GM19328 (cell line): ENCODE results near the gene ESF1.
A peak's percentile ranks its signal among the peaks of the same experiment; 100 is the strongest.
"Not testable (repeated sequence)": the region's sequence is repeated elsewhere in the genome, so short reads cannot be mapped to it uniquely, and the experiment has no call there.

Experiments
- ATAC-seq: cut with Tn5 transposase; IDR thresholded peaks from one replicate; pipeline ENCODE4 v1.9.1; 2021; ENCODE audit warnings: mild to moderate bottlenecking, moderate library complexity; ENCODE audit not compliant: unreplicated experiment

The ESF1 gene

DNA sequence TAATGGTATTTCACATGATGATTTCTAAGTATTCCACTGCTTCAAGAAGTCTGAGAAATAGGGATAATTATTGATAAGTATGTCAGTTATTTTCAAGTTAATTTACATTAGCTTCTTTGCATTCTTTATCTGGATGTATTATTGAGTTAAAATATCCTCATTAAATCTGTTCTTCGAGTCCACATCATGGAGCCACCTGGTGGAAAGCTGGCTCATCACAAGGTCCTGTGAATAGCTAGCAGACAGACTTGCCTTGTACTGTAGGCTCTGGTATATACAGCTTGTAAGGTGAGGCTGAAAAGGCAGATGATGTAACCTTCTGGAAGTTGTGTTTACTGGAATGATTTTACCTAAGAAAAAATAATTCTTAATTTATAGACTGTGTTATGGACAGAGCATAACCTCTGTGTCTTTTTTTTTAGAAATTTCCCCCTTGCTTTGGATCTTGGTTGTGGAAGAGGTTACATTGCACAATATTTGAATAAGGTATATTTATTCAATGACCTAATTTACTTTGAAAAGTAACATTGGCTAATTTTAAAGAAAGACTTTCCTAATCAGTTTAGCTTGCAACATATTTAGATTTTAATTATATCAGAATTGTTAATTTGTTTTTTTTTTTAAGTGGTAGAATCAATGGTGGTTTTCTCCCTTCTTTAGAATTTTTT lies 3.6 kb upstream of the ESF1 start:
- ATAC-seq = peak; percentile 29

- ATAC-seq = no peak
Measured at GRCh38 chr20:13786143-13786828, 1.6 kb upstream of the ESF1 start.

DNA sequence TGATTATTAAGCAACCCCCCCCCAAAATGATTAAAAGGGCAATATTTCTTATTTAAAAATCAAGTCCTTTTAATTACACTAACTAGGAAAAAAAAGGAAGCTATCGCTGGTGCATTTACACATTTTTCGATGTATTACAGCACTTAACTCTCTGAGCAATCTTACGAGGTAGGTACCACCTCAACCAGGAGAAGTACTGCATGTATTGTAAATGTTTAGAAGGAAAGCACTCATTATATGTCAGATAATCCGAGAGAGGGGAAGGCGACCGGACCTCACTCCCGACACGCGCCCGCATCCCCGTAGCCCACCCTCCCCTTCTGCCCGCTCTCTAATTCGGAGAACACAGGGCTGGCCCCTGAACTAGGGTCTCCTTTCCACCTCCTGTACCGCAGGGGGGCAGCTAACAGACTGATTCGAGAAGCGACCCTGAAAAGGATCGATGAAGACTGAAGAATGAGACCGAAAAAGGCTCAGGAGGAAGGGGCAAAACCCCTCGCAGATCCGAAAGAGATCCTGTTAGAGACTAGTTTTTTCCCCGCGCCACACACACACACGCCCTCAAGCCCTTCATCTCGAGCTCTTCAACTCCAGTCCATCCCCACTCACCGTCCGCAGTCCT lies 337 bp downstream of the ESF1 start:
- peak; percentile 3 for ATAC-seq

DNA sequence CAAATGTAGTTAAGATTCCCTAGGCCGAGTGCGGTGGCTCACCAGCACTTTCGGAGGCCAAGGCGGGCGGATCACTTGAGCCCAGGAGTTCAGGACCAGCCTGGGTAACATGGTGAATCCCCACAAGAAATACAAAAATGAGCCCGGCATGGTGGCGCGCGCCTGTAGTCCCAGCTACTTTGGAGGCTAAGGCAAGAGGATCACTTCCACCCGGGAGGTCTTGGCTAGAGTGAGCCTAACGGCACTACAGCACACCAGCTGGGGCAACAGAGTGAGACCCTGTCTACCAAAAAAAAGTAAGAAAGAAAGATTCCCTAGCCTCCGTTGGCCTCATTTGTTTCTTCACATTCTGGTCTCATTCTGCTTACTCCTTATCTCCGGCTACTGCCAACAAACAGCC lies 1.2 kb downstream of the ESF1 start:
- ATAC-seq = no peak

GRCh38 chr20:13778827-13779226 lies 5.9 kb downstream of the ESF1 start:
- ATAC-seq = peak; percentile 74

GRCh38 chr20:13777171-13777601 lies 7.5 kb downstream of the ESF1 start:
- ATAC-seq = no peak

DNA sequence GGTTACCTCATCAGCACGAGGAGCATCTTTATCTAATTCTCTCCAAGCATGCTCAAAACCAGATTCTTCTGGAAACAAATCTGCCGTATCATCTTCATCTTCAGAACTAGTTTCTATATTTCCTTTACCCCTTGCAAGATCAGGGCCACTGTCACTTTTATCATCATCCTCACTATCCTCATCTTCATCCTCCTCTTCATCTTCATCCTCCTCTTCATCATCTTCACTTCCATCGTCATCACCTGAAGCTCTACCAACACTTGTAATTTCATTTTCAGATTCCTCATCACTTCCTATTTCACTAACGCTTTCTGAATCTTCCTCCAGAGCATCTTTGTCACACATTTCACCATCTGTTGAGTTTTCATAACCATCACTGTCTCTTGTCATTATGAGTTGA lies 8.9 kb downstream of the ESF1 start:
- no peak for ATAC-seq

DNA sequence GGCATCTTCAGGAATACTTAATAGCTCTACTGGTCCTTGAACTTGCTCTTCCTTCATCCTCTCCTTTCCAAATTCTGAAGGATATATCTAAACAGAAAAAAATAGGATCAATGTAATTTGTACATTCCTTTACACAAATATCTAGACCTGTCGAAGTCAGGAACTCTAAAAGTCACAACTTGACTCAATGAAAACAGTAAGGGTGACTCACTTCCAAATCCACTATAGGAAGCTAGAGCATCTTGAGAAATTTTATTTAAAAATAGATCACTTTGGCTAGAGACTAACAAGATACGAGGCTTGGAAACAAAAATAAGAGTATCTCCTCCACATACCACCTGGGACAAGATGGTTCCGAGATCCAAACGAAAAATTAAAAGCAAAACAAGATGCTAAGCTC lies 12.2 kb downstream of the ESF1 start:
- no peak for ATAC-seq

DNA sequence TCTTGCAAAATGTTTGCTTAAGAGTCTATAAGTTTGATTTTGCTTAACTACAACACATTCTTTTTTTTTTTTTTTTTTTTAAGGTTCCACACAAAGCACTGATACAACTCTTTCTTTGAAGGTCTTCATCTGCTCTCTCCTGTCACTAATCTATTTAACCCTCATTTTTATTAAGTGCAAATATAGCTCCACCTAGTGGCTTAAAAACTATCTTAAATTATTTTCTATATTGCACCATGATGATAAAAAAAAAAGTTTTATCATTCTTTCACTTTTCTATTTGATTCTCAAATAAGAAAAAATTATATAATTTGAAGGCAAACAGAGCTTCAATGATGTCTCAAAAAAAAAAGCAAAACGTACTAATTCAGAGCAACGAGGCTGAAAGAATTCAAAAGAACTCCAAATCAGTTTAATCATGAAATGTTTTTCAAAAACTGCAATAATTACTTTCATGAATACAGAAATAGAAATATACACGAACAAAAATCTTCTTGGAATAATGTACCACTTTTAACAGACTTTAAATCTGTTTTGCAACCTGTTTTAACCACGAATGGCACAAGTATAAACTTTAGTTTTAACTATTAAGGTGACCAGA lies 12.8 kb downstream of the ESF1 start:
- ATAC-seq = no peak

- no peak for ATAC-seq
Measured at GRCh38 chr20:13770141-13770540, 14.6 kb downstream of the ESF1 start.

DNA sequence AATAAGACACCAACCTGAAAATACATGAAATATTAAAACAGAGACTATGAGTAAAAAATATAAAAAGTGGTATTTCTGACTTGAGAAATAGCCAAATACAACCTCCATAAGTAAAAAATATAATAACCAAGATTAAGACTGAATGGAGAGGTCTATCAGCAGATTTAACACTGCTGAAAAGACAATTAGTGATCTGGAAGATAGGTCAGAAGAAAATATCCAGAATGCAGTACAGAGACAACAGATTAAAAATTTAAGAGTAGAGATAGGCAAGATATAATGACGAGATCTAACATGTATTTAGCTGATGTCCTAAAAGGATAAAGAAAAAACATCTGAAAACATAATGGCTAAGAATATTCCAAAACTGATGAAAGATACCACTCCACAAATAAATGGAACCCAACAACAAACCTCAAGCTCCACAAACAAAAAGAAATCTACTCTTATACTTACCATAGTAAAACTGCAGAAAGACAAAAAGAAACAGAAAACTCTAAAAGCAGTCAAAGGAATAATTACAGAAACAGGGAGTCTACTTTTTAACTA lies 18.8 kb downstream of the ESF1 start:
- no peak for ATAC-seq

- no peak for ATAC-seq
Measured at GRCh38 chr20:13765299-13765698, 19.4 kb downstream of the ESF1 start.

- not testable (repeated sequence) for ATAC-seq
Measured at GRCh38 chr20:13760451-13760946, 24.2 kb downstream of the ESF1 start.

GRCh38 chr20:13758884-13759283 lies 25.8 kb downstream of the ESF1 start:
- no peak for ATAC-seq

DNA sequence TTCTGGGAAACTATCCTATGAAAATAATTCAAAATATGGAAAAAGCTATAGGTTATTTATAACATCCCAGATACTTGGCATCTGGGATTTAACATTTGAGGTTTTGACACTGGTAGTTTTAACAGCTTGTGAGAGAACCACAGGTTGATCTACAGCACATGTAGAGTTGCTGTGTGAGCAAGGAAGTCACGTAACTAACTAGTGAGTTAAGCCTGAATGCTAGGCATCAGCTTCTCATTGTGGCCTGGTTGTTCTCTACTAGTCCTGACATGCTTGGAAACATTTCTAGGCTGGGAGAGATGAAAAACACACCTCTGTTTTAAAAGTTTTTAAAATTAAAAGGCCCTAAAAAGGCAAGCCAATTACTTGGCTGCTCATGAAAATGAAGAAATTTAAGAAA lies 28.2 kb downstream of the ESF1 start:
- no peak for ATAC-seq

GRCh38 chr20:13755809-13756208 lies 28.9 kb downstream of the ESF1 start:
- ATAC-seq = no peak

GRCh38 chr20:13753436-13754036 lies 31.2 kb downstream of the ESF1 start:
- no peak for ATAC-seq

GRCh38 chr20:13749811-13750210 lies 34.9 kb downstream of the ESF1 start:
- no peak for ATAC-seq

DNA sequence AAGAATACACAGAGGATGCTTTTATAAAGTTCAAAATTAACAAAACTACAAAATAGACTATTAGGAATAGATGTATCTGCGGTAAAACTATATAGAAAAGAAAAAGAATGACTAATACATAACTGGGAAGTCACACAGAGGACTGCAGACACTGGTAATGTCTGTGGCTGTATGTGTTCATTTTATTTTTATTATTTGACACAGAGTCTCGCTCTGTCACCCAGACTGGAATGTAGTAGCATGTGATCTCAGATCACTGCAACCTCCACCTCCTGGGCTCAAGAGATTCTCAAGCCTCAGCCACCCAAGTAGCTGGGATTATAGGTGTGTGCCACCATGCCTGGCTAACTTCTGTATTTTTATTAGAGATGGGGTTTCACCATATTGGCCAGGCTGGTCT lies 38.9 kb downstream of the ESF1 start:
- ATAC-seq = no peak

- ATAC-seq = no peak
Measured at GRCh38 chr20:13744352-13744751, 40.4 kb downstream of the ESF1 start.

DNA sequence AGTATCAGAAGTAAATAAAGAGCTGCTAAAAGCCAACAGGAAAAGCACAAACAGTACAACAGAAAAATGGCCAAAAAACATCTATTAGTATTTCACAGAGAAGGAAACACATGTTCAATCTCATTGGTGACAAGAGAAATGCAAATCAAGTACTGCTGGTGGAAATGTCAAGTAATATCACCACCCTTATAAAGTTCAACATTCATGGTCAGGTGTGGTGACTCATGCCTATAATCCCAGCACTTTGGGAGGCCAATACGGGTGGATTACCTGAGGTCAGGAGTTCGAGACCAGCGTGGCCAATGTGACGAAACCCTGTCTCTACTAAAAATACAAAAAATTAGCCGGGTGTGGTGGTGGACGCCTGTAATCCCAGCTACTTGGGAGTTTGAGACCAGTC lies 42.8 kb downstream of the ESF1 start:
- no peak for ATAC-seq
